ENCODE data around the gene HIVEP3. TPM values are rescaled to one million over a fixed set of nuclear protein-coding genes. Genes with fewer than 3 reads are reported as not detected.

The HIVEP3 gene
- total and polyA plus RNA-seq, 2 of the 13 experiments (the other 11 are each of a cell fraction or from before 2014, with no cell fraction given), result 0.05 TPM; not detected in 1

GRCh38 chr1:41510531-41511238, 408.0 kb downstream of the HIVEP3 start:
- Histone ChIP-seq H3K9ac (ENCODE audit: insufficient read depth, low read depth, low read length) (no peak overlapping the region), H3K79me2 (ENCODE audit: insufficient read depth, low read length) (no peaks in the 10 kb centered on the region), H3K27ac (ENCODE audit: extremely low read length, insufficient read depth, low read length) (no peak overlapping the region), H3K4me2 (ENCODE audit: low read depth, low read length) (no peak overlapping the region), H2AFZ (ENCODE audit: low read length) (no peak overlapping the region), H3K4me3 (replicated peaks in 1 of 3; ENCODE audit: insufficient read depth in 1 of 3, low read depth in 2 of 3, low read length in 3 of 3) (no peak overlapping the region), H3K4me1 (ENCODE audit: insufficient read depth, low read length) (0 out of 2 replicates have a peak, but pooled peaks cover 2% of the 10 kb centered on the region), H3K36me3 (replicated peaks in 1 of 2; ENCODE audit: control insufficient read depth in 1 of 2, insufficient read depth in 2 of 2, low read length in 2 of 2) (no peaks in the 10 kb centered on the region), H3K9me3 (ENCODE audit: low read length) (no peaks in the 10 kb centered on the region), H3K27me3 (ENCODE audit: control insufficient read depth in 1 of 2, insufficient read depth in 2 of 2, low read length in 2 of 2) (peaks cover 1 to 23% of the 10 kb centered on the region in 2 experiments; a peak in 3 of 5 replicates), H4K20me1 (ENCODE audit: insufficient read depth, low read length) (no peaks in the 10 kb centered on the region)
- FAIRE-seq (no peak), ATAC-seq (no peak), DNase-seq (ENCODE audit: low spot score) (no peak)
- ChIA-PET CTCF (ENCODE audit: low intra/inter-chr PET ratio, low total read pairs) (no interaction called here), POLR2A (no interaction called here)
- TF ChIP-seq HOXA9 (CRISPR knock-in tag; IDR thresholded peaks at IDR 0.05; ENCODE audit: borderline replicate concordance), result no peak
- no peak for TF ChIP-seq ZNF598 (CRISPR knock-in tag; IDR thresholded peaks at IDR 0.05; ENCODE audit: borderline replicate concordance)
- TF ChIP-seq, protein P1, sequence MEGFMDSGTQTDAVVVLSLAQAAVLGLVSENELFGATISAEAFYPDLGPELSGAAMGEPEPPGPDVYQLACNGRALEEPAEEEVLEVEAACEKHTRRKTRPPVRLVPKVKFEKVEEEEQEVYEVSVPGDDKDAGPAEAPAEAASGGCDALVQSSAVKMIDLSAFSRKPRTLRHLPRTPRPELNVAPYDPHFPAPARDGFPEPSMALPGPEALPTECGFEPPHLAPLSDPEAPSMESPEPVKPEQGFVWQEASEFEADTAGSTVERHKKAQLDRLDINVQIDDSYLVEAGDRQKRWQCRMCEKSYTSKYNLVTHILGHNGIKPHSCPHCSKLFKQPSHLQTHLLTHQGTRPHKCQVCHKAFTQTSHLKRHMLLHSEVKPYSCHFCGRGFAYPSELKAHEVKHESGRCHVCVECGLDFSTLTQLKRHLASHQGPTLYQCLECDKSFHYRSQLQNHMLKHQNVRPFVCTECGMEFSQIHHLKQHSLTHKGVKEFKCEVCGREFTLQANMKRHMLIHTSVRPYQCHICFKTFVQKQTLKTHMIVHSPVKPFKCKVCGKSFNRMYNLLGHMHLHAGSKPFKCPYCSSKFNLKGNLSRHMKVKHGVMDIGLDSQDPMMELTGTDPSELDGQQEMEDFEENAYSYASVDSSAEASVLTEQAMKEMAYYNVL (CRISPR knock-in tag; IDR thresholded peaks at IDR 0.05; ENCODE audit: borderline replicate concordance), result no peak
- TF ChIP-seq MAZ (IDR thresholded peaks at IDR 0.05; ENCODE audit: borderline replicate concordance, low read depth, low read length), result no peak
- no peak for TF ChIP-seq MAZ (CRISPR knock-in tag; IDR thresholded peaks at IDR 0.05; ENCODE audit: low read depth)
- no peak for TF ChIP-seq NR2F6 (IDR thresholded peaks at IDR 0.05)
- TF ChIP-seq NR2F6 (CRISPR knock-in tag; IDR thresholded peaks at IDR 0.05), result no peak
- TF ChIP-seq ZSCAN29 (CRISPR knock-in tag; conservative IDR thresholded peaks at IDR 0.05), result no peak
- TF ChIP-seq, protein P2, sequence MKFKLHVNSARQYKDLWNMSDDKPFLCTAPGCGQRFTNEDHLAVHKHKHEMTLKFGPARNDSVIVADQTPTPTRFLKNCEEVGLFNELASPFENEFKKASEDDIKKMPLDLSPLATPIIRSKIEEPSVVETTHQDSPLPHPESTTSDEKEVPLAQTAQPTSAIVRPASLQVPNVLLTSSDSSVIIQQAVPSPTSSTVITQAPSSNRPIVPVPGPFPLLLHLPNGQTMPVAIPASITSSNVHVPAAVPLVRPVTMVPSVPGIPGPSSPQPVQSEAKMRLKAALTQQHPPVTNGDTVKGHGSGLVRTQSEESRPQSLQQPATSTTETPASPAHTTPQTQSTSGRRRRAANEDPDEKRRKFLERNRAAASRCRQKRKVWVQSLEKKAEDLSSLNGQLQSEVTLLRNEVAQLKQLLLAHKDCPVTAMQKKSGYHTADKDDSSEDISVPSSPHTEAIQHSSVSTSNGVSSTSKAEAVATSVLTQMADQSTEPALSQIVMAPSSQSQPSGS (CRISPR knock-in tag; IDR thresholded peaks at IDR 0.05), result no peak
- TF ChIP-seq GZF1 (CRISPR knock-in tag; IDR thresholded peaks at IDR 0.05), result no peak
- TF ChIP-seq TSC22D2 (CRISPR knock-in tag; IDR thresholded peaks at IDR 0.05; ENCODE audit: borderline replicate concordance), result no peak
- no peak for TF ChIP-seq ELF3 (CRISPR knock-in tag; IDR thresholded peaks at IDR 0.05)
- no peak for TF ChIP-seq NFKBIZ (CRISPR knock-in tag; IDR thresholded peaks at IDR 0.05)
- TF ChIP-seq, protein P3, sequence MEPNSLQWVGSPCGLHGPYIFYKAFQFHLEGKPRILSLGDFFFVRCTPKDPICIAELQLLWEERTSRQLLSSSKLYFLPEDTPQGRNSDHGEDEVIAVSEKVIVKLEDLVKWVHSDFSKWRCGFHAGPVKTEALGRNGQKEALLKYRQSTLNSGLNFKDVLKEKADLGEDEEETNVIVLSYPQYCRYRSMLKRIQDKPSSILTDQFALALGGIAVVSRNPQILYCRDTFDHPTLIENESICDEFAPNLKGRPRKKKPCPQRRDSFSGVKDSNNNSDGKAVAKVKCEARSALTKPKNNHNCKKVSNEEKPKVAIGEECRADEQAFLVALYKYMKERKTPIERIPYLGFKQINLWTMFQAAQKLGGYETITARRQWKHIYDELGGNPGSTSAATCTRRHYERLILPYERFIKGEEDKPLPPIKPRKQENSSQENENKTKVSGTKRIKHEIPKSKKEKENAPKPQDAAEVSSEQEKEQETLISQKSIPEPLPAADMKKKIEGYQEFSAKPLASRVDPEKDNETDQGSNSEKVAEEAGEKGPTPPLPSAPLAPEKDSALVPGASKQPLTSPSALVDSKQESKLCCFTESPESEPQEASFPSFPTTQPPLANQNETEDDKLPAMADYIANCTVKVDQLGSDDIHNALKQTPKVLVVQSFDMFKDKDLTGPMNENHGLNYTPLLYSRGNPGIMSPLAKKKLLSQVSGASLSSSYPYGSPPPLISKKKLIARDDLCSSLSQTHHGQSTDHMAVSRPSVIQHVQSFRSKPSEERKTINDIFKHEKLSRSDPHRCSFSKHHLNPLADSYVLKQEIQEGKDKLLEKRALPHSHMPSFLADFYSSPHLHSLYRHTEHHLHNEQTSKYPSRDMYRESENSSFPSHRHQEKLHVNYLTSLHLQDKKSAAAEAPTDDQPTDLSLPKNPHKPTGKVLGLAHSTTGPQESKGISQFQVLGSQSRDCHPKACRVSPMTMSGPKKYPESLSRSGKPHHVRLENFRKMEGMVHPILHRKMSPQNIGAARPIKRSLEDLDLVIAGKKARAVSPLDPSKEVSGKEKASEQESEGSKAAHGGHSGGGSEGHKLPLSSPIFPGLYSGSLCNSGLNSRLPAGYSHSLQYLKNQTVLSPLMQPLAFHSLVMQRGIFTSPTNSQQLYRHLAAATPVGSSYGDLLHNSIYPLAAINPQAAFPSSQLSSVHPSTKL (CRISPR knock-in tag; IDR thresholded peaks at IDR 0.05), result no peak
- TF ChIP-seq NRL (CRISPR knock-in tag; IDR thresholded peaks at IDR 0.05; ENCODE audit: borderline replicate concordance), result no peak
- TF ChIP-seq PCBP2 (optimal IDR thresholded peaks at IDR 0.05; ENCODE audit: low read depth, low read length, poor library complexity, severe bottlenecking), result no peak
- no peak for TF ChIP-seq AGO2 (optimal IDR thresholded peaks at IDR 0.05; ENCODE audit: low read depth, low read length)
- no peak for TF ChIP-seq TMF1 (CRISPR knock-in tag; IDR thresholded peaks at IDR 0.05; ENCODE audit: low read depth)
- WGBS (ENCODE audit: low lambda C conversion rate), result 63% methylated on average over 14 of the region's 41 CpGs
- no TSS peak for BruUV-seq (replicated peaks)
- in situ Hi-C loops (cut with HindIII; ENCODE audit: extremely low pct_ligation_motif_present, low pct_unique_long_range_greater_than_20kb) (no loop called here), intact Hi-C loops (cut with micrococcal nuclease; ENCODE audit: unreplicated experiment) (no loop called here)

Measured in HepG2 (cell line).